Measurements from ENCODE around the gene ME2. TPM values are rescaled to one million over a fixed set of nuclear protein-coding genes. Genes with fewer than 3 reads are reported as not detected.

ME2 gene
- total and polyA plus RNA-seq, 9 of the 15 experiments (the other 6 are each of a cell fraction or from before 2014, with no cell fraction given) = 12.3 to 54.4 (median 36.2) TPM

DNA sequence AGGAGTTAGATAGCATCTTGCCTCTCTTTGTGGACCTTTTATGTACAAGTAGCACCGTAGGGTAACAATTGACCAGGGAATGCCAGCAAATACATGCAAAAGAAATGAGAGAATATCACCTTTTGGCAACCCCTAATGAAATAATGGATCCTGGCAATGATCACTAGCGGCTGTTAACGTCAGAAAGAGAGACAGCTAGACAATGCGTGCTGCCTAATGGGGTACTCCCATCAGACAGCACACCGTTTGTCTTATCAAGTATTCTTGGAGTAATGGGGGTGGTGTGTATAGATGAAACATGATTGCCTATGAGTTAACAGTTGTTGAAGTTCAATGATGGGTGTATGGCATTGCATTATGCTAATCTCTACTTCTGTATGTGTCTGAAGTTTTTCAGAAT, 90.5 kb downstream of the ME2 start (continued):
- TF ChIP-seq, protein P1, sequence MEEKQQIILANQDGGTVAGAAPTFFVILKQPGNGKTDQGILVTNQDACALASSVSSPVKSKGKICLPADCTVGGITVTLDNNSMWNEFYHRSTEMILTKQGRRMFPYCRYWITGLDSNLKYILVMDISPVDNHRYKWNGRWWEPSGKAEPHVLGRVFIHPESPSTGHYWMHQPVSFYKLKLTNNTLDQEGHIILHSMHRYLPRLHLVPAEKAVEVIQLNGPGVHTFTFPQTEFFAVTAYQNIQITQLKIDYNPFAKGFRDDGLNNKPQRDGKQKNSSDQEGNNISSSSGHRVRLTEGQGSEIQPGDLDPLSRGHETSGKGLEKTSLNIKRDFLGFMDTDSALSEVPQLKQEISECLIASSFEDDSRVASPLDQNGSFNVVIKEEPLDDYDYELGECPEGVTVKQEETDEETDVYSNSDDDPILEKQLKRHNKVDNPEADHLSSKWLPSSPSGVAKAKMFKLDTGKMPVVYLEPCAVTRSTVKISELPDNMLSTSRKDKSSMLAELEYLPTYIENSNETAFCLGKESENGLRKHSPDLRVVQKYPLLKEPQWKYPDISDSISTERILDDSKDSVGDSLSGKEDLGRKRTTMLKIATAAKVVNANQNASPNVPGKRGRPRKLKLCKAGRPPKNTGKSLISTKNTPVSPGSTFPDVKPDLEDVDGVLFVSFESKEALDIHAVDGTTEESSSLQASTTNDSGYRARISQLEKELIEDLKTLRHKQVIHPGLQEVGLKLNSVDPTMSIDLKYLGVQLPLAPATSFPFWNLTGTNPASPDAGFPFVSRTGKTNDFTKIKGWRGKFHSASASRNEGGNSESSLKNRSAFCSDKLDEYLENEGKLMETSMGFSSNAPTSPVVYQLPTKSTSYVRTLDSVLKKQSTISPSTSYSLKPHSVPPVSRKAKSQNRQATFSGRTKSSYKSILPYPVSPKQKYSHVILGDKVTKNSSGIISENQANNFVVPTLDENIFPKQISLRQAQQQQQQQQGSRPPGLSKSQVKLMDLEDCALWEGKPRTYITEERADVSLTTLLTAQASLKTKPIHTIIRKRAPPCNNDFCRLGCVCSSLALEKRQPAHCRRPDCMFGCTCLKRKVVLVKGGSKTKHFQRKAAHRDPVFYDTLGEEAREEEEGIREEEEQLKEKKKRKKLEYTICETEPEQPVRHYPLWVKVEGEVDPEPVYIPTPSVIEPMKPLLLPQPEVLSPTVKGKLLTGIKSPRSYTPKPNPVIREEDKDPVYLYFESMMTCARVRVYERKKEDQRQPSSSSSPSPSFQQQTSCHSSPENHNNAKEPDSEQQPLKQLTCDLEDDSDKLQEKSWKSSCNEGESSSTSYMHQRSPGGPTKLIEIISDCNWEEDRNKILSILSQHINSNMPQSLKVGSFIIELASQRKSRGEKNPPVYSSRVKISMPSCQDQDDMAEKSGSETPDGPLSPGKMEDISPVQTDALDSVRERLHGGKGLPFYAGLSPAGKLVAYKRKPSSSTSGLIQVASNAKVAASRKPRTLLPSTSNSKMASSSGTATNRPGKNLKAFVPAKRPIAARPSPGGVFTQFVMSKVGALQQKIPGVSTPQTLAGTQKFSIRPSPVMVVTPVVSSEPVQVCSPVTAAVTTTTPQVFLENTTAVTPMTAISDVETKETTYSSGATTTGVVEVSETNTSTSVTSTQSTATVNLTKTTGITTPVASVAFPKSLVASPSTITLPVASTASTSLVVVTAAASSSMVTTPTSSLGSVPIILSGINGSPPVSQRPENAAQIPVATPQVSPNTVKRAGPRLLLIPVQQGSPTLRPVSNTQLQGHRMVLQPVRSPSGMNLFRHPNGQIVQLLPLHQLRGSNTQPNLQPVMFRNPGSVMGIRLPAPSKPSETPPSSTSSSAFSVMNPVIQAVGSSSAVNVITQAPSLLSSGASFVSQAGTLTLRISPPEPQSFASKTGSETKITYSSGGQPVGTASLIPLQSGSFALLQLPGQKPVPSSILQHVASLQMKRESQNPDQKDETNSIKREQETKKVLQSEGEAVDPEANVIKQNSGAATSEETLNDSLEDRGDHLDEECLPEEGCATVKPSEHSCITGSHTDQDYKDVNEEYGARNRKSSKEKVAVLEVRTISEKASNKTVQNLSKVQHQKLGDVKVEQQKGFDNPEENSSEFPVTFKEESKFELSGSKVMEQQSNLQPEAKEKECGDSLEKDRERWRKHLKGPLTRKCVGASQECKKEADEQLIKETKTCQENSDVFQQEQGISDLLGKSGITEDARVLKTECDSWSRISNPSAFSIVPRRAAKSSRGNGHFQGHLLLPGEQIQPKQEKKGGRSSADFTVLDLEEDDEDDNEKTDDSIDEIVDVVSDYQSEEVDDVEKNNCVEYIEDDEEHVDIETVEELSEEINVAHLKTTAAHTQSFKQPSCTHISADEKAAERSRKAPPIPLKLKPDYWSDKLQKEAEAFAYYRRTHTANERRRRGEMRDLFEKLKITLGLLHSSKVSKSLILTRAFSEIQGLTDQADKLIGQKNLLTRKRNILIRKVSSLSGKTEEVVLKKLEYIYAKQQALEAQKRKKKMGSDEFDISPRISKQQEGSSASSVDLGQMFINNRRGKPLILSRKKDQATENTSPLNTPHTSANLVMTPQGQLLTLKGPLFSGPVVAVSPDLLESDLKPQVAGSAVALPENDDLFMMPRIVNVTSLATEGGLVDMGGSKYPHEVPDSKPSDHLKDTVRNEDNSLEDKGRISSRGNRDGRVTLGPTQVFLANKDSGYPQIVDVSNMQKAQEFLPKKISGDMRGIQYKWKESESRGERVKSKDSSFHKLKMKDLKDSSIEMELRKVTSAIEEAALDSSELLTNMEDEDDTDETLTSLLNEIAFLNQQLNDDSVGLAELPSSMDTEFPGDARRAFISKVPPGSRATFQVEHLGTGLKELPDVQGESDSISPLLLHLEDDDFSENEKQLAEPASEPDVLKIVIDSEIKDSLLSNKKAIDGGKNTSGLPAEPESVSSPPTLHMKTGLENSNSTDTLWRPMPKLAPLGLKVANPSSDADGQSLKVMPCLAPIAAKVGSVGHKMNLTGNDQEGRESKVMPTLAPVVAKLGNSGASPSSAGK (IDR thresholded peaks at IDR 0.05) = no peak
- TF ChIP-seq, protein P2, sequence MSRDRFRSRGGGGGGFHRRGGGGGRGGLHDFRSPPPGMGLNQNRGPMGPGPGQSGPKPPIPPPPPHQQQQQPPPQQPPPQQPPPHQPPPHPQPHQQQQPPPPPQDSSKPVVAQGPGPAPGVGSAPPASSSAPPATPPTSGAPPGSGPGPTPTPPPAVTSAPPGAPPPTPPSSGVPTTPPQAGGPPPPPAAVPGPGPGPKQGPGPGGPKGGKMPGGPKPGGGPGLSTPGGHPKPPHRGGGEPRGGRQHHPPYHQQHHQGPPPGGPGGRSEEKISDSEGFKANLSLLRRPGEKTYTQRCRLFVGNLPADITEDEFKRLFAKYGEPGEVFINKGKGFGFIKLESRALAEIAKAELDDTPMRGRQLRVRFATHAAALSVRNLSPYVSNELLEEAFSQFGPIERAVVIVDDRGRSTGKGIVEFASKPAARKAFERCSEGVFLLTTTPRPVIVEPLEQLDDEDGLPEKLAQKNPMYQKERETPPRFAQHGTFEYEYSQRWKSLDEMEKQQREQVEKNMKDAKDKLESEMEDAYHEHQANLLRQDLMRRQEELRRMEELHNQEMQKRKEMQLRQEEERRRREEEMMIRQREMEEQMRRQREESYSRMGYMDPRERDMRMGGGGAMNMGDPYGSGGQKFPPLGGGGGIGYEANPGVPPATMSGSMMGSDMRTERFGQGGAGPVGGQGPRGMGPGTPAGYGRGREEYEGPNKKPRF (IDR thresholded peaks at IDR 0.05; ENCODE audit: low read depth, low read length) = no peak
- TF ChIP-seq KAT8 (IDR thresholded peaks at IDR 0.05; ENCODE audit: low read depth) (no peak), RNF2 (IDR thresholded peaks at IDR 0.05) (no peak)
- TF ChIP-seq, protein P3, sequence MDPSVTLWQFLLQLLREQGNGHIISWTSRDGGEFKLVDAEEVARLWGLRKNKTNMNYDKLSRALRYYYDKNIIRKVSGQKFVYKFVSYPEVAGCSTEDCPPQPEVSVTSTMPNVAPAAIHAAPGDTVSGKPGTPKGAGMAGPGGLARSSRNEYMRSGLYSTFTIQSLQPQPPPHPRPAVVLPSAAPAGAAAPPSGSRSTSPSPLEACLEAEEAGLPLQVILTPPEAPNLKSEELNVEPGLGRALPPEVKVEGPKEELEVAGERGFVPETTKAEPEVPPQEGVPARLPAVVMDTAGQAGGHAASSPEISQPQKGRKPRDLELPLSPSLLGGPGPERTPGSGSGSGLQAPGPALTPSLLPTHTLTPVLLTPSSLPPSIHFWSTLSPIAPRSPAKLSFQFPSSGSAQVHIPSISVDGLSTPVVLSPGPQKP (CRISPR knock-in tag; IDR thresholded peaks at IDR 0.05) = no peak

Data from K562 (cell line).